Daoy (cell line): ENCODE data around the gene ZC3H10. TPM values are rescaled to one million over a fixed set of nuclear protein-coding genes. Genes with fewer than 3 reads are reported as not detected.

Experiments
- DNase-seq: peaks from one replicate; pipeline ENCODE4 v3.0.0-alpha.2; 2015; ENCODE audit warnings: low read depth
- total RNA-seq: library from RNA; depleted of rRNA; stranded (reverse); fragments of >200 nt; shearing (Covaris generic); gene quantifications from 2 replicates; pipeline ENCODE4 v1.2.3, GENCODE V29; 2014

The ZC3H10 gene
- total RNA-seq, 1 experiment from 2014 or later = 3.5 TPM

DNA sequence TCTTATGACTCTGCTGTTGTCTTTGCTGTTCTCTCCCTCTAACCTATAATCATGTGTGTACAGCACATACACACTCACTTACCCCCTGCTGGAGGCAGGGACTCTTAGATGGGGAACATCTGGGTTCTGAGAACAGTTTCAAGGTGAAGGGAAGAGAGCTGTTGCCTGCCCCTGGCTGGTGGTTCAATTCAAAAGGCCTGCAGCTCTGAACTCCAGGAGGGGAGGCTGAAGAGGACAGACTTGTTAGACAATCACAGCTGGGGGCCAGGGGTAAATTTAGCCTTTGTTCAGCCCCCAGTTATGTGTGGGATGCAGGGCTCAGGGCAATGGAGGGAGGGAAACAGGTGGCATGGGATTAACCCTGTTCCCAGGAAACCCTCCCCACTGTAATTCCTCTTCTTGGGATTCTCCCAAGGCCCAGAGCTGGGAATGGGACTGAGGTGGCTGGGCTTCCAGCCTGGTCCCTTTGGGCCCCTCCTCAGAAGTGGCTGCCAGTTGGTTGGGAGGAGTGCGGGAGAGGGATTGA is 36.2 kb downstream of the ZC3H10 start:
- DNase-seq = no peak

DNA sequence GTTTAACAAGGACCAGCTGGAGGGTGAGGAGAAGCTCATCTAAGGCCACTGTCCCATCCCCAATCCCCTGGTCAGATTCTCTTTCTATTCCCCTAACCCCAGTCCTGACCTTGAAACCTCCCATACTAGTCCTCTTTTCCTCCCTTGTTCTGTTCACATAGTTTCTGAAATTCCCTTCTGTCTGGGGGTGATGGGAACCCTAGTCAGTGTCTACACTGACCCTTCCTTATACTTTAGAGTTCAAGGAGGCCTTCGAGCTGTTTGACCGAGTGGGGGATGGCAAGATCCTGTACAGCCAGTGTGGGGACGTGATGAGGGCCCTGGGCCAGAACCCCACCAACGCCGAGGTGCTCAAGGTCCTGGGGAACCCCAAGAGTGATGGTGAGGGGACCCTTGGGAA is 36.8 kb downstream of the ZC3H10 start:
- DNase-seq = no peak

DNA sequence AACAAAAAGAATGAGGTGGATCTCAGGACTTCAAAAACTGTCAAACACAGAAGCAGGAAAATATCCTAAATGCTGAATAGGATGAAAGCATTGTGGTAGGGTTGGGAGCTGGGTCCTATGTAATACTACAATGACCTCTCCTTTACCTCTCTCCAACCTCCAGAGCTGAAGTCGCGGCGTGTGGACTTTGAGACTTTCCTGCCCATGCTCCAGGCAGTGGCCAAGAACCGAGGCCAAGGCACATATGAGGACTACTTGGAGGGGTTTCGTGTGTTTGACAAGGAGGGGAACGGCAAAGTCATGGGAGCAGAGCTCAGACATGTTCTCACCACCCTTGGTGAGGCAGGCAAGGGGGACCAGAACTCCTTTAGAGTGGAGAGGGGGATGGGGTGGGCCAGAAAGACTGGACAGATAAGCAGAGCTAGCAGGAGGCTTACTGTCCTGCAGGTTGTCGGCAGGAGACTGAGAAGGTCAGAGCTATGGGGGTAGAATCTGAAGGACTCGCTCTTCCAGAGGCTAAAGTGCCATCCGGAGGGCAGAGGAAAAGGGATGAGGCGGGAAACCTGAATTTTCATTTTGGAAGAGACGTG is 37.3 kb downstream of the ZC3H10 start:
- no peak for DNase-seq

DNA sequence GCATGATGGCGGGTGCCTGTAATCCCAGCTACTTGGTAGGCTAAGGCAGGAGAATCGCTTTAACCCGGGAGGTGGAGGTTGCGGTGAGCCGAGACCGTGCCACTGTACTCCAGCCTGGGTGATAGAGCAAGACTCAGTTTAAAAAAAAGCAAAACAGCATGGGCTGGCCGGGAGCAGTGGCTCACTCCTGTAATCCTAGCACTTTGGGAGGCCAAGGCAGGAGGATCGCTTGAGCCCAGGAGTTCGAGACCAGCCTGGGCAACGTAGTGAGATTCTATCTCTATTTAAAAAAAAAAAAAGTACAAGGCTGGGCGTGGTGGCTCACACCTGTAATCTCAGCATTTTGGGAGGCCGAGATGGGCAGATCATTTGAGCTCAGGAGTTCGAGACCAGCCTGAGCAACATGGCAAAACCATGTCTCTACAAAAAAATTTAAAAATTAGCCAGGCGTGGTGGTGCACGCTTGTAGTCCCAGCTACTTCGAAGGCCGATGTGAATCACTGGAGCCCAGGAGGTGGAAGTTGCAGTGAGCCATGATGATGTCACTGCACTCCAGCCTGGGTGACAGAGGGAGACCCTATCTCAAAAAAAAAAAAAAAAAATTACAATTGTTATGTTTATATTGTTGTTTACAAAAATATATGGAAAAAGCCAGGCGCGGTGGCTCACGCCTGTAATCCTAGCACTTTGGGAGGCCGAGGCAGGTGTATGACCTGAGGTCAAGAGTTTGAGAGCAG is 38.6 kb downstream of the ZC3H10 start:
- peak; percentile 60 for DNase-seq

DNA sequence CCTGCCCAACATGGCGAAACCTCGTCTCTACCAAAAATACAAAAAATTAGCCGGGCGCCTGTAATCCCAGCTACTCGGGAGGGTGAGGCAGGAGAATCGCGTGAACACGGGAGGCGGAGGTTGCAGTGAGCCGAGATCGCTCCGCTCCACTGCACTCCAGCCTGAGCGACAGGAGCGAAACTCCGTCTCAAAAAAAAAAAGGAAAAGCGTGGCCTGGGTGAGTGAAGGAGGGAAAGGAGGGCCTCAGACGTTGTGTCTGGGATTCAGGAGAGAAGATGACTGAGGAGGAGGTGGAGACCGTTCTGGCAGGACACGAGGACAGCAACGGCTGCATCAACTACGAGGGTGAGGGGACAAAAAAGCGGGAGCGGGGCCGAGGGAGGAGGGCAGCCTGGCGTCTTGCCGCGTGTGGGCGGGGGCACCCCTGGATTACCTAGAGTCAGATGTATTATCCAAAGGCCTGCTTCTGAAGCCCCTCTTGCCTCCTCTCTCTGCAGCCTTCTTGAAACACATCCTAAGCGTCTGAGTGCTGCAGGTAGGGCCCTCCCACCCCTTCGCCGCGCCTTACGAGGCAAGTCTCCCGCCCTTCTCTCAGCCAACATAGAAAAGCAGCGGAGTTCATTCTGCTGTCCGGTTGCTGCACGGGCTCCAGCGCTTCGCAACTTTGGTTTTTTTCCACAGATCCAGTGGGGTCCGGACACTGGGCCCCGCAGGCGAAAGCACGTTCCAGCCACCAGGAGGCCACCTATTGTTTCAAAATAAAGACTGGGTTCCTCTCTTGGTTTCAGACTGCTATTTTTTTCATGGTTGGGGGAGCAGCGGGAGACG is 39.3 kb downstream of the ZC3H10 start:
- DNase-seq = peak; percentile 84

DNA sequence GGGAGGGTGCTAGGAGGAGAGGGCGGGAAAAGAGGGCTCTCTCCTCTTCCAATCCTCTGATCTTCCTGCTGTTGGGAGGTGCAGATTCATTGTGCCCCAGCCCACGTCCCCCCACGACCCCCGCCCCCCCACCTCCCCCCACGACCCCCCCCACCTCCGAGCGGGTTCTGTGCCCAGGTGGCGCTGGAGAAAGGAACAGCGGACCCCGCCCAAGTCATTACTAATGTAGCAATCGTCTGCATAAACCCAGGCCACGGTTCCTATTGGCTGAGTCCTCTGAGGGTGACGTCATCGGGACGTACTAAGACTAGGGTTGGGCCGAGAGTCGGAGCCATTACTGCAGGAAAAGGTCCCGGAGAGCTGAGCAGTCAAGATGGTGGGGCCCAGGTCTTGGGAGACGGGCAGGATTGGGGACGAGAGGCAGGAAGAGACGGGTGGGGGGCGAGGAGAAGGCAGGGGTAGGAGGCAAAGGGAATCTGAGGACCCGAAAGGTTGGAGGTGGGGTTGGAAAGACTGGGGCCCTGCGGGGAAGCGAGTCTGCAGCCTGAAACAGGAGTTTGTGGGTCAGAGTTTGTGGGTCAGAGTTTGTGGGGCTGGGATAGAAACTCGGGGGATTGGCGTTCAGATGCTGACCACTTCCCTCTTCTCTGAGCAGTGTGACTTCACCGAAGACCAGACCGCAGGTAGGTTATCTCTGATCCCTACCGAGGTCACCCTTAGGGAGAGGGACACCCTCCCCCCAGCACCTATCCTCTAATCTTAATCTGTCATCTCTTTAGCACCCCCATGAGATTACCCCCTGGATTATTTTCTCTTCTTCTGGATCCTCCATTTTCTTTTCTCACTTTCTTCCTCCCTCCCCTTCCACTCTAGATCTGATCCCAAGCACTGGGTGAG is 40.2 kb downstream of the ZC3H10 start, which contains the start of gene MYL6:
MYL6 (plus strand) TSS at position 331 of the 897 bp plus-strand sequence; CDS start at position 374, 43 bp downstream.
- DNase-seq = peak; percentile 98

DNA sequence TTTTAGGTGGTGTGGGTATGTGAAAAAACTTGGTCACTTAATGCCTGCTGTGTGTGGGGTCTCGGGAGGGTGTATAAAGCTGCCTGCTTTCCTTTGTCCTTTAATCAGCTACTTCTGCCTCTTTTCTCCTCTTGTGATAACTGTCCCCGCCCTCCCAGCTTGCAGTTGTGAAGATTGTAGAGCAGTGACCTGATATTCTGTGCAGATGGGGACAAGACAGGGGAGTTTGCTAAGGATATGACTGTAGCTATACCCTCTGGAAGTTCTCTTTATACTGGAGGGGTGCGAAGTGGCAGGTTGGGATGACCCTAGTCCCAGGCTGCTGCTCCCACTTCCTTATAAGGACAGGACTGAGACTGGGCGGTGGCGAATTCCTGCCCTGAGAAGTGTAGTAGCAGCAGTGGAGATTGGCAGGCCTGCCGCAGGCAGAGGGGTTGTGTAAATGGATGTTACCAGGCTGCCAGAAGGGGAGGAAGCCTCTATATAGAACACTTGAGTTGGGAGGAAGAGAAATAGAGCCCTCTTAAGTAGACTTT is 40.9 kb downstream of the ZC3H10 start:
- peak; percentile 74 for DNase-seq

DNA sequence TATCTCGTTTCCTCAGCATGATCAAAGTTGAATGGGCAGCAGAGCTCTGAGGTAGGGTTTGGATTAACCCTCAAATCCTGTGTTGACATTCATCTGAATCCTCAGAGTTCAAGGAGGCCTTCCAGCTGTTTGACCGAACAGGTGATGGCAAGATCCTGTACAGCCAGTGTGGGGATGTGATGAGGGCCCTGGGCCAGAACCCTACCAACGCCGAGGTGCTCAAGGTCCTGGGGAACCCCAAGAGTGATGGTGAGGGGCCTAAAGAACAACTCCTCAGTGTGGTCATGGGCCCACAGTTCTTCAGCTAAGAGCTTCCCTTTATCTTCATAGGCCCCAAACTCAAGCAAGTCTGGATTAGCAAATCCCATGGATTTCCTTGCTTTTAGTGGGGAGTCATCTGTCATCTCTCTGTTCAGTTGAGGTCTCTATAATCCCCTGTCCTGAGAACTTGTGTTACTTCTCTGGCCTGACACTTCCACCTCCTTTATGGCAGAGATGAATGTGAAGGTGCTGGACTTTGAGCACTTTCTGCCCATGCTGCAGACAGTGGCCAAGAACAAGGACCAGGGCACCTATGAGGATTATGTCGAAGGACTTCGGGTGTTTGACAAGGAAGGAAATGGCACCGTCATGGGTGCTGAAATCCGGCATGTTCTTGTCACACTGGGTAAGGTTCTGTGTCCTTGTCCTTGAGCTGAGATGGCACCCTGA is 41.6 kb downstream of the ZC3H10 start:
- DNase-seq = no peak

DNA sequence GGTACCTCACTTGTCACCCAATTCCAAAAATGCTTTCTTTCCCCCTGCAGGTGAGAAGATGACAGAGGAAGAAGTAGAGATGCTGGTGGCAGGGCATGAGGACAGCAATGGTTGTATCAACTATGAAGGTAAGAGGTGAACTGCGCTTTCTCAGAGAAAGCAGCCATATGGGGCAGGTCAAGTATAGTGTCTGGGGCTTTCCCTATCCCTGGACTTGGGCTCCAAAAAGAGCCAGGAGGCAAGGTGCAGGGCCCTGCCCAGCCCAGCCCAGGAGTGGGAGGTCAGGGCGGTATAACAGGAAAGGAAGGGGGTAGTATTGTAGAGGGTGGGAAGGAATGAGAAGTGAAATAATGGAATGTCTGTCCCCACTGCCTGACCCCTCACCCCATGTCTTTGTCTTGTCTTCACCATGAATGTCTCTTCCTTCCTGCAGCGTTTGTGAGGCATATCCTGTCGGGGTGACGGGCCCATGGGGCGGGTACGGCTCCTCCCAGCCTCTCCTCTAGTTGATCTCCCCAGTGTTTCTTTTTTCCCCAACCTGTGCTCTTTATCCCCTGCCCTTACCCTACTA is 42.2 kb downstream of the ZC3H10 start:
- DNase-seq = peak; percentile 32

DNA sequence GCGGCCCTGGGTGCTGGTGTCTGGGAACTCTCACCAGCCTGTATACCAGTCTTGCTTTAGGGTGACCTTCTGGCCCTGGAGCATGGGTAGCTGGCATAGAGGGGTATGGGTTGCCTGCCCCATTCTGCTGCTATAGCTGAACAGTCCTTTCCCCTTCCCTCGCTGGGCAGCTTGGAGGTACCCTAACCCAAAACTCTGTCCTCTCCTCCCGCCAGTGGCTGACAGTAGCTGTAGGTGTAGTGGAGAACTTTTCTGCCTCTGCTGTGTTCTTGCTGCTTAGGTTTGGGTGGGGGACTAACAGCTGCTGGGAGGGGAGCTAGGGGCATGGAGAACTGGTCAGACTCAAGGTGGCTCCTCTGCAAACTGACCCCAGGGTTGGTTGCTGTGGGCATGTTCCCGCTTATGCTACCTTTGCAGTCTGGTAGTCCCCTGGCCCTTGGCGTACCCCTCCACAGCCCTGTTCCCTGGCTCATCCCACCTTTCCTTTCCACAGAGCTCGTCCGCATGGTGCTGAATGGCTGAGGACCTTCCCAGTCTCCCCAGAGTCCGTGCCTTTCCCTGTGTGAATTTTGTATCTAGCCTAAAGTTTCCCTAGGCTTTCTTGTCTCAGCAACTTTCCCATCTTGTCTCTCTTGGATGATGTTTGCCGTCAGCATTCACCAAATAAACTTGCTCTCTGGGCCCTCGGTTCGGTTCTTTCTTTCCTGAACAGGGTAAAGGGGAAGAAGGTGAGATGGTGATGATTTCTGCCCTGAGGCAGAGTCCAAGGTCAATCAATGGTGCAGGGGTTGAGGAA is 43.0 kb downstream of the ZC3H10 start:
- DNase-seq = no peak

DNA sequence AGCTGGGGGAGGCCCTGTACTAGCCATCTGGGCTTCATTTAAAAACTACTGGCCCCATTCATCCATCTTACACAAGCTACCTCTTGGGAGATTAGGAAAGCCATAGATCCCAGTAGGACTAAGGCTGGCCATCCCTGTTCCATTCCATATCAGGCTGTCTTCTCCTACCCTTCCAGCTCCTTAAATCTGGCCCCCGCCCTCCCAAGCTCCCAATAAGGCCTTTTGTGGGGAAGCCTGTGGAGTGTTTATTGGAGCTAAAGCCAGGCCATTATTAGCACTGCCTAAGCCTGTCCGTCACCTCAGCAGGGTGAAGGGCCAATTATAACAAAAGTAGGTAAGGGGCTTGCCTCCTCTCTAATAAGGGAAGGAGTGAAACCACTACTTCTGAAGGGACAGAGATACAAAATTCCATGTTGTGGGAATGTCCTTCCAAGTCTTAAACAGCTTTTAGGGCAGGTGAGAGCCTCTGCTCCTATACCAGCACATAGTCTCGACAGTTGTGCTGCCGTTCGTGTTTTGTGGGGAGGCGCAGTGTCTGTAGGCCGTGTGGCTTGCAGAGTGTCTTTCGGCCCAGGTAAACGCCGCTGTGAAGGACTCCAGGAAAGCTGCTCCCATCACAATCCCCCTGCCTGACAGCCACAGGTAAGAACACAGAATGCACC is 43.8 kb downstream of the ZC3H10 start:
- no peak for DNase-seq

DNA sequence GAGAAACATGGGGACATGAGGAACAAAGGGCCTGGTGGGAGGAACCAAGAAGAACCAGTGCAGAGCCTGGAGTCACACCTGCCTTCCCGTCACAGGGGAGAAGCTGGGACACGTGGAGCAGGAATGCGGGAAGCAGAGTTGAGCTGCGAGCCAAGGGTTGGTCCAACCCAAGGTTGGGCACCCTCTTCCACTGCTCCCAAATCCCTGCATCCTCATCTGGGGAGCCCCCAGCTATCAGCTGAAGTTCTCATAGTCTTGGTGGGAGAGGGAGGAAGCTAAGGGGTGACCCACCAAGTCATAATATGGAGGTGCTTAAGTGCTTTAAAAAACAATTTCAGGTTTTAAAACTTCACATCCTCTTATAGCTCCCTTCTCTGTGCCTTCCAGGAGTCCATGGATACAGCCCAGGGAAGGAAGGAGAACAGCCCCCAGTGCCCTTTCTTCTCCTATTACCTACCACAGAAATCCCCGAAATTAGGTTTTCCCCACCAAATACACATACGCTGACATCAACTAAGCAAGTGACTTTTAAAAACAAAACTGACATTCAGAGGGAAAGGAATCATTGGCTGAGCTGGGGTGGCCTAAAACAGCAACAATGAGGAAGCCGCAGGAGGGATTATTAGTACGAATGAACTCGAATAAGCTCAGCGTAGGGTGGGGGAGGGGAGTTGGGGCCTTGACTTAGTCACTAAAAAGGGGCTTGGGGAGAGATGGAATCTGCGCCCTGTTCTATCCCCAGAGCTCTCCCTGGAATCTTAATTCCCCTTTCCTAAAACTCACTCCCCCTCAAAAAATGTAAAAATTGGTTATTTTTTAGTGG is 44.6 kb downstream of the ZC3H10 start:
- DNase-seq = no peak

DNA sequence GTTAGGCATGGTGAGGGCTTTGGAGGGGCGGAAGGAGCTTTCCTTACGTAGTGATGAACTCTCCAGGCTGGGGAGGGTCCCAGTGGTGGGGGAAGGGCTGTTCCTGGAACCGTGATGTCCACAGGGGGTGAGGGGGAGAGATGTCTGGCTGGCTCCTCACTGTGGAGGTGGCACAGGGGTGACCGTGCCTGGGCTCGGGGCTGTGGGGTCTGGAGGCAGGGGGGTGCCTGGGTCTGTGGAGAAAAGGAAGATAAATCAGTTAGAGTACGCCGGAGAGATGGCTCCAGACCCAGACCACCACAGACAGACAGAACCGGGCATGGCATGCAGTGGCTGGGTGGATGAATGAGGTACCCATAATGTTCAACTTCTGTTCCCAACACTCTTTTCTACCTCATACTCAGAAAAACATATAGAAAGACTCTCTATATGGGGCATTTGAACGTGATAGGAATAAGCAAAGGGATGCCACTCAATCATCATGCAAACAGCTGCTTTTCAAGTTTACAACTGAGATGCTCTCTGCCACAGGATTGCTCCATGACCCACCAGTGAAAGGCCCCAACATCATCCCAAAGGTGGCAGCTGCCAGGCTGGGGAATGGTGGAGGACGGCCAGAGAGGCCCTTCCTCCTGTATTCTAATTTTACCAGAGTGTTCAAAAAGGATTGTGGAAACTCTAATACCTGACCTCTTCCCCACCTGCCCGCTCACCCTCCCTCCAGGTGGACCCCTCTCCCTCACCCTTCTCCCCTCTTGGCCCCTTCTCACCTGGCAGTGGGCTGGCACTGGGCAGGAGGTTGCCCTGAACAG is 45.7 kb downstream of the ZC3H10 start:
- no peak for DNase-seq

DNA sequence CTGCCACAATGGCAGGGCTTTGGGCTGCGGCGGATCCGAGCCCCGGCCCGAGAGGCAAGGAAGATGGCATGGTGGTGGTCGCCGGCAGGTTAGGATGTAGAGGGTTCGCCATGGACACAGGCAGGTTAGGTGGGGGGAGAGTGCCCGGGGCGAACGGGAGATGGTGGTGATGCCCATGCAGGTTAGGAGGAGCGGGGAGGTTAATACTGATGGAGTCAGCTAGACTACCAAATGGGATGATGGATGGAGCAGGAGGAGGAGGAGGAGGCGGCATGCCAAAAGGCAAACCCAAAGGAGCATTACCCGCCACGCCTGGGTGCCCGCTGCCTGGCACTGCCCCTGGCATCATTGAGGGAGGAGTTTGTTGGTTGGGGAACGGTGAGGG is 46.3 kb downstream of the ZC3H10 start:
- DNase-seq = no peak

DNA sequence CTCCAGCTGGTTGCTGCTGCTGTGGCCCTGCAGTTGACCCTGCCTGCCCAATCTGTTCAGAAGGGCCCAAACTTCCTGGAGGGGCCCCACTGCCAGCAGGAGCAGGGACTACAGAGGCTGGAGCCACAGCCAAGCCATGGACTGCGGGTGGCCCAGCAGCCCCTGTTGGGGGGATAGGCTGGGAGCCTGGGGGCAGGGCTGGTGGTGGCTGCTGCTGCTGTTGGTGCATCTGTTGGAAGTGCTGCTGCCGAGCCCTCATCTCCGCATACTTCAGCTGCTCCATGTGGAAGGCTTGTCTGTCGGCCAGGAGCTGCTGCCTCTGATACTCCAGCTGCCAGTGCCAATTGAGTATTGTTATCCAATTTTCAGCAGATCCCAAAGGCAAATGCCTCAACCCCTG is 47.3 kb downstream of the ZC3H10 start:
- no peak for DNase-seq

DNA sequence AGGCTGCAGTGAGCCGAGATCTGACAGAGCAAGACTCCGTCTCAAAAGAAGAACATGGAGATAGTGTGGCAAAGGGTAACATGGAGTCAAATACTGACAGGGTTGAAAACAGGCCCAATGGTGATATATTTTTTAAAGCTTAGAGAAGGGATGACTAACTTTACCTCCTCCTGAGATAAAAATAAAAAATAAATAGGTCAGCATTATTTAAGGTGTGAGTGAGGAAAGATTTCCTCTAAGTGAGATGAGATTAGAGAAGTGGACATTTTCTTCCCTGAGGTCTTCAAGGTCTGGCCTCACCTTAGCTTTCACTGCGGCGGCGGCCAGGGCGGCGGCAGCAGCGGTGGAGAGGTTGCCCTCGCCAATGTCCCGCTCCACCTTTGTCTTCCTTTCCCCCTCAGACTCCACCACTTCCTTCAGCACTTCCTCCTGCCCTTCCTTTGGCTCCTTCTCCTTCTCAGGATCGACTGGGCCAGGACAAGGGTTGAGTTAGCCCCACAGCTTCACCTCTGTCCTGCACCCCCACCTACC is 51.2 kb downstream of the ZC3H10 start:
- no peak for DNase-seq

DNA sequence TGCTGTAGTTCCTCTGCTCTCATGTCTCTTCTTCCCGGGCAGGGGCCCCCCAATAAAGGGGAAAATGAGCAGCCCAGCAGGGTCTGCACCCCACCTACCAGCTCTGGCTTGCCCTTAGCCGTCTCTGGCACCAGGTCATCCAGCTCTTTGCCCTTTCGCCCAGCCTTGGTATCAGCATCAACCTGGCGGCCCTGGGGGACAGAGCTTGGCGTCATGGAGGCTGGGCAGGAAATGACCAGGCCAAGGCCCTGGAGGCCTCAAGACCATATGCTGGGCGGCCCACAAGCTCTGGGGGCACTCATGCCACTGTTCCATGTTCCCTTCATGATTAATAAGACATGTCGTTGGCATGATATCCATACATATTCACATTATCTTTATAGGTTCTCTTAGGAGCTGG is 54.8 kb downstream of the ZC3H10 start:
- DNase-seq = no peak
